ENCODE results near the gene CCDC85C. TPM values are rescaled to one million over a fixed set of nuclear protein-coding genes. Genes with fewer than 3 reads are reported as not detected.

The CCDC85C gene
- total and polyA plus RNA-seq, 2 experiments from 2014 or later: 4.5 to 24.9 TPM

GRCh38 chr14:99624024-99624423 is 20.0 kb upstream of the CCDC85C start:
- no peaks in the 10 kb centered on the region; the same call in 1 of the 2 replicates for H3K4me1 ChIP-seq (ENCODE audit: insufficient read depth)
- Mint-ChIP-seq H3K36me3 (ENCODE audit: low read depth) (no peaks in the 10 kb centered on the region), H3K4me3 (no peak overlapping the region), H3K9me3 (no peaks in the 10 kb centered on the region; the same call in 2 of the 3 replicates), H3K27ac (no peak overlapping the region), H3K27me3 (ENCODE audit: insufficient read depth, low read depth, poor library complexity) (peaks cover 22% of the 10 kb centered on the region), H3K4me1 (peaks cover 14% of the 10 kb centered on the region)
- no peaks in the 10 kb centered on the region for H3K36me3 ChIP-seq (ENCODE audit: insufficient read depth)
- no peaks in the 10 kb centered on the region for H3K9me2 ChIP-seq (ENCODE audit: insufficient read depth)
- no peaks in the 10 kb centered on the region for H3F3A ChIP-seq (replicated peaks; ENCODE audit: low read depth)
- no peaks in the 10 kb centered on the region for H3K79me2 ChIP-seq (replicated peaks; ENCODE audit: insufficient read depth)
- no peak for DNase-seq (ENCODE audit: low spot score)
- H3K27ac ChIP-seq (ENCODE audit: low read depth): no peak overlapping the region
- TF ChIP-seq EZH2phosphoT487 (IDR thresholded peaks at IDR 0.05; ENCODE audit: unreplicated experiment): no peak
- TF ChIP-seq, protein P1, sequence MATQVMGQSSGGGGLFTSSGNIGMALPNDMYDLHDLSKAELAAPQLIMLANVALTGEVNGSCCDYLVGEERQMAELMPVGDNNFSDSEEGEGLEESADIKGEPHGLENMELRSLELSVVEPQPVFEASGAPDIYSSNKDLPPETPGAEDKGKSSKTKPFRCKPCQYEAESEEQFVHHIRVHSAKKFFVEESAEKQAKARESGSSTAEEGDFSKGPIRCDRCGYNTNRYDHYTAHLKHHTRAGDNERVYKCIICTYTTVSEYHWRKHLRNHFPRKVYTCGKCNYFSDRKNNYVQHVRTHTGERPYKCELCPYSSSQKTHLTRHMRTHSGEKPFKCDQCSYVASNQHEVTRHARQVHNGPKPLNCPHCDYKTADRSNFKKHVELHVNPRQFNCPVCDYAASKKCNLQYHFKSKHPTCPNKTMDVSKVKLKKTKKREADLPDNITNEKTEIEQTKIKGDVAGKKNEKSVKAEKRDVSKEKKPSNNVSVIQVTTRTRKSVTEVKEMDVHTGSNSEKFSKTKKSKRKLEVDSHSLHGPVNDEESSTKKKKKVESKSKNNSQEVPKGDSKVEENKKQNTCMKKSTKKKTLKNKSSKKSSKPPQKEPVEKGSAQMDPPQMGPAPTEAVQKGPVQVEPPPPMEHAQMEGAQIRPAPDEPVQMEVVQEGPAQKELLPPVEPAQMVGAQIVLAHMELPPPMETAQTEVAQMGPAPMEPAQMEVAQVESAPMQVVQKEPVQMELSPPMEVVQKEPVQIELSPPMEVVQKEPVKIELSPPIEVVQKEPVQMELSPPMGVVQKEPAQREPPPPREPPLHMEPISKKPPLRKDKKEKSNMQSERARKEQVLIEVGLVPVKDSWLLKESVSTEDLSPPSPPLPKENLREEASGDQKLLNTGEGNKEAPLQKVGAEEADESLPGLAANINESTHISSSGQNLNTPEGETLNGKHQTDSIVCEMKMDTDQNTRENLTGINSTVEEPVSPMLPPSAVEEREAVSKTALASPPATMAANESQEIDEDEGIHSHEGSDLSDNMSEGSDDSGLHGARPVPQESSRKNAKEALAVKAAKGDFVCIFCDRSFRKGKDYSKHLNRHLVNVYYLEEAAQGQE (IDR thresholded peaks at IDR 0.05; ENCODE audit: unreplicated experiment): no peak
- TF ChIP-seq CREB1 (CRISPR knock-in tag; IDR thresholded peaks at IDR 0.05; ENCODE audit: low read depth): no peak
- no peak for TF ChIP-seq ZNF331 (CRISPR knock-in tag; IDR thresholded peaks at IDR 0.05; ENCODE audit: low read depth)
- no peak for TF ChIP-seq ZNF114 (CRISPR knock-in tag; IDR thresholded peaks at IDR 0.05)
- no peak for TF ChIP-seq ETS1 (IDR thresholded peaks at IDR 0.05)
- no peak for TF ChIP-seq POLR2AphosphoS5 (IDR thresholded peaks at IDR 0.05; ENCODE audit: low read depth)
- no peak for TF ChIP-seq NANOG (IDR thresholded peaks at IDR 0.05; ENCODE audit: borderline replicate concordance)
- no peak for TF ChIP-seq CTCF (conservative IDR thresholded peaks at IDR 0.05; ENCODE audit: low read depth in 2 of 2)
- no peaks in the 10 kb centered on the region for H3K27me3 ChIP-seq (ENCODE audit: insufficient read depth)
- H2AFZ ChIP-seq: no peak overlapping the region
- no peaks in the 10 kb centered on the region for H4K20me1 ChIP-seq (replicated peaks; ENCODE audit: insufficient read depth)
- ATAC-seq: no peak
- no peak overlapping the region for H3K4me2 ChIP-seq
- H3K4me3 ChIP-seq: no peak overlapping the region

DNA sequence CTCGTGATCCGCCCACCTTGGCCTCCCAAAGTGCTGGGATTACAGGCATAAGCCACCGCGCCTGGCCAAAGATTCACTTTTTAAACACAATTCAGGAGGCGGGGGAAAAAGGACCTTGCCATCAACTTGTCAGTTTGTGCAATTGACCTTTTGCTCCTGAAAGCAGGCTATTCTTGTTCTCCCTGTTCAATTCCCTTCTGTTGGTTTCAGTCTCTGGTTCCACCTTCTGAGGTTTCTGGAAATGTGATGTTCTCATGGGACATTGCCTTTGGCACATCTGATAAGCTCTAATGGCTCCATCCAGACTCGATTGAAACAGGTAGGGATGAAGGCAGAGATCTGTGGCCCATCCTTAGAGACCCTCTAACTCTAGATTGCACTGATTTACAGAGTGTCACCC is 17.9 kb upstream of the CCDC85C start:
- H3K4me3 ChIP-seq: no peak overlapping the region
- Mint-ChIP-seq H3K27me3 (ENCODE audit: insufficient read depth, low read depth, poor library complexity) (peaks cover 12% of the 10 kb centered on the region), H3K4me1 (peaks cover 11% of the 10 kb centered on the region), H3K4me3 (no peak overlapping the region), H3K27ac (no peak overlapping the region), H3K36me3 (ENCODE audit: low read depth) (no peaks in the 10 kb centered on the region), H3K9me3 (no peaks in the 10 kb centered on the region; the same call in 2 of the 3 replicates)
- no peaks in the 10 kb centered on the region for H4K20me1 ChIP-seq (replicated peaks; ENCODE audit: insufficient read depth)
- ATAC-seq (no peak), DNase-seq (ENCODE audit: low spot score) (no peak)
- H3K9me2 ChIP-seq (ENCODE audit: insufficient read depth): no peaks in the 10 kb centered on the region
- no peak overlapping the region for H3K27ac ChIP-seq (ENCODE audit: low read depth)
- no peaks in the 10 kb centered on the region for H3K36me3 ChIP-seq (ENCODE audit: insufficient read depth)
- TF ChIP-seq ZNF114 (CRISPR knock-in tag; IDR thresholded peaks at IDR 0.05) (no peak), ZNF331 (CRISPR knock-in tag; IDR thresholded peaks at IDR 0.05; ENCODE audit: low read depth) (no peak), EZH2 (IDR thresholded peaks at IDR 0.05; ENCODE audit: low read depth, unreplicated experiment) (no peak), EZH2phosphoT487 (IDR thresholded peaks at IDR 0.05; ENCODE audit: unreplicated experiment) (no peak), ETS1 (IDR thresholded peaks at IDR 0.05) (no peak), NANOG (IDR thresholded peaks at IDR 0.05; ENCODE audit: borderline replicate concordance) (no peak), CTCF (conservative IDR thresholded peaks at IDR 0.05; ENCODE audit: low read depth in 2 of 2) (no peak), CREB1 (CRISPR knock-in tag; IDR thresholded peaks at IDR 0.05; ENCODE audit: low read depth) (no peak)
- no peaks in the 10 kb centered on the region for H3K27me3 ChIP-seq (ENCODE audit: insufficient read depth)
- H3K4me2 ChIP-seq: no peak overlapping the region
- no peaks in the 10 kb centered on the region for H3F3A ChIP-seq (replicated peaks; ENCODE audit: low read depth)
- no peaks in the 10 kb centered on the region; the same call in 1 of the 2 replicates for H3K4me1 ChIP-seq (ENCODE audit: insufficient read depth)
- H3K79me2 ChIP-seq (replicated peaks; ENCODE audit: insufficient read depth): no peaks in the 10 kb centered on the region
- H2AFZ ChIP-seq: no peak overlapping the region
